HG02678 (cell line): Measurements from ENCODE around the gene CLBA1.

Source experiments
- ATAC-seq: cut with Tn5 transposase; IDR thresholded peaks from one replicate; pipeline ENCODE4 v1.9.1; 2021; ENCODE audit warnings: mild to moderate bottlenecking, moderate library complexity; ENCODE audit not compliant: unreplicated experiment

The CLBA1 gene

GRCh38 chr14:105043641-105044040 lies 58.1 kb downstream of the CLBA1 start:
- no peak for ATAC-seq
